NAMALWA (cell line): ENCODE measurements around the gene TUBB4B.
"Not testable (repeated sequence)": the region's sequence is repeated elsewhere in the genome, so short reads cannot be mapped to it uniquely, and the experiment has no call there.

Experiments
- DNase-seq: peaks from one replicate; pipeline ENCODE4 v3.0.0-alpha.2; 2015; ENCODE audit warnings: low spot score

Gene TUBB4B

GRCh38 chr9:137251490-137252268, 10.6 kb downstream of the TUBB4B start:
- no peak for DNase-seq

DNA sequence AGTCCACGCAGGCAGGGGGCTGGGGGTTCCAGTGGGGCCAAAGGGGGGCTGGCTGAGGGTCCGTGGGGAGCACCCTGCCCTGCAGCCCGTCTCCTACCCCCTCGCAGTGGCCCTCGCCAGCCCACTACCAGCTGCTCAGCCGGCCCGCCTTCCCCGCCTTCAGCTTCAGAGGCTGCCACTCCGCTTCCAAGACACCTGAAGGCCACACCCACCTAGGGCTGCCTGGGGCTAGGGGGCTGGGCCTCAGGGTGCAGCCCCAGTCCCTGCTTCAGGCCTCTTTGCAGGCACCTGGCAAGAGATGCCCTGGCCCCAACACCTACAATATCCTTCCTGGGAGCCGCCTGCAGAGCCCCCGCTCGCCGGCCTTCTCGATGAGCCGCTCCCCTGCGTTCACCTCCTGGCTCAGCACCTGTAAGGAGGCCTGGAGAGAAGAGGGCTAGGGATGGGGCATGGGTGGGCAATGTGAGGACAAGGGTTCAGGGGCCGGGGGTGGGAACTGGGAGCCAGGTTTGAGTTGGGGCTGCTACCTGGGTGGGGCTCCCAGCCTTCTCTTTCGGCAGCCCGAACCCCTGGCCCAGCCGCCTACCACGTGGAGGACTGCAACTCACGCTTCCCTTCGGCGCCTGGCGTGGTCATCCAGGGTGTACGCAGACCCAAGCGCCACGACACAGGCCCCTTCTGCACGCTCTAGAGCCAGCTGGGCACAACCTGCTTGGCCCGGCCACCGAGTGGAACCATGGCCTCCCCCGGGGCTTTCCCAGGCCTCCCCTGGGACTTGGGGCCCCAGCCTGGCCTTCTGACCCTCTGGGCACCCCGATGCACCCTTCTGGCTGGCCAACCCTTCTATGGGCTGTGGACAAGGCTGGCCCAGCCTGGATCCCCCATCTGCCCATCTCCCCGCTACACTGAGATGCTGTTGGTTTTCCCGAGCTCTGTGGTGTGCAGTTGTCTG, 11.7 kb downstream of the TUBB4B start:
- no peak for DNase-seq

- DNase-seq, result no peak
Observed at GRCh38 chr9:137253717-137254623, 12.9 kb downstream of the TUBB4B start.

GRCh38 chr9:137254624-137255447, 13.7 kb downstream of the TUBB4B start, which contains the start of gene NELFB:
Gene NELFB (plus strand): TSS chr9:137255327.
- DNase-seq, result peak; percentile 92

- peak; percentile 61 for DNase-seq
Observed at GRCh38 chr9:137255448-137256114, 14.5 kb downstream of the TUBB4B start.

GRCh38 chr9:137256362-137256761, 15.3 kb downstream of the TUBB4B start:
- no peak for DNase-seq

- no peak for DNase-seq
Observed at GRCh38 chr9:137256856-137257255, 15.8 kb downstream of the TUBB4B start.

GRCh38 chr9:137262173-137262908, 21.3 kb downstream of the TUBB4B start:
- DNase-seq, result not testable (repeated sequence)

DNA sequence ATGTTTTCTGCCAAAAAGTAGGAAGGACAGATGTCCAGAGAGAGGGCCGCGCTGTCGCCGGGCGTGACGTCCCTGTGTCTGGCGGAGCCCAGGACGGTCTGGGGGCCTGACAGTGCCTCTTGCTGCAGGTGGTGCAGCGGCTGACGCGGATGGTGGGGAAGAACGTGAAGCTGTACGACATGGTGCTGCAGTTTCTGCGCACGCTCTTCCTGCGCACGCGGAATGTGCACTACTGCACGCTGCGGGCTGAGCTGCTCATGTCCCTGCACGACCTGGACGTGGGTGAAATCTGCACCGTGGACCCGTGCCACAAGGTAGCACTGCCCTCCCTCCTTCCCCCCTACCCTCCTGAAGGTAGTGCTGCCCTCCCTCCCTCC, 21.8 kb downstream of the TUBB4B start:
- DNase-seq, result no peak

- no peak for DNase-seq
Observed at GRCh38 chr9:137263506-137263905, 22.4 kb downstream of the TUBB4B start.

- DNase-seq, result no peak
Observed at GRCh38 chr9:137264067-137264466, 23.0 kb downstream of the TUBB4B start.

GRCh38 chr9:137265496-137266161, 24.5 kb downstream of the TUBB4B start:
- no peak for DNase-seq

GRCh38 chr9:137266162-137266527, 25.1 kb downstream of the TUBB4B start:
- DNase-seq, result no peak

- no peak for DNase-seq
Observed at GRCh38 chr9:137266585-137267453, 25.7 kb downstream of the TUBB4B start.

DNA sequence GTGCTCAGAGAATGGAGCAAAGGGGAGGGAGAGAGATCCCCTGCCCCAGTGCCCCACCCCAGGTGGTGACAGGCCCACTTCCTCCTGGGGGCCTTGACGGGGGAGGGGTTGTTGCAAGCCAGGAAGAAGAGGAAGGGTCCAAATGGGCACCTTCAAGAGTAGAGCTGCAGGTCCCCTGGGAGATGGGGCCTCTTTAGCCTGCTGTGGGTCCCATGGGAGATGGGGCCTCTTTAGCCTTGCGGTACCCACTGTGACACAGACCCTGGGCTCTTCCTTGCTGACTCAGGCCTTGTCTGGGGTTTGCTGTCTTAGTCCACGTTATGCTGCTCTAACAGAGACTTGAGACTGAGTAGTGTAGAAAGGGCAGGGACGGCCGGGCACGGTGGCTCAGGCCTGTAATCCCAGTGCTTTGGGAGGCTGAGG, 26.9 kb downstream of the TUBB4B start:
- DNase-seq, result peak; percentile 91

GRCh38 chr9:137268538-137269201, 27.6 kb downstream of the TUBB4B start:
- no peak for DNase-seq

DNA sequence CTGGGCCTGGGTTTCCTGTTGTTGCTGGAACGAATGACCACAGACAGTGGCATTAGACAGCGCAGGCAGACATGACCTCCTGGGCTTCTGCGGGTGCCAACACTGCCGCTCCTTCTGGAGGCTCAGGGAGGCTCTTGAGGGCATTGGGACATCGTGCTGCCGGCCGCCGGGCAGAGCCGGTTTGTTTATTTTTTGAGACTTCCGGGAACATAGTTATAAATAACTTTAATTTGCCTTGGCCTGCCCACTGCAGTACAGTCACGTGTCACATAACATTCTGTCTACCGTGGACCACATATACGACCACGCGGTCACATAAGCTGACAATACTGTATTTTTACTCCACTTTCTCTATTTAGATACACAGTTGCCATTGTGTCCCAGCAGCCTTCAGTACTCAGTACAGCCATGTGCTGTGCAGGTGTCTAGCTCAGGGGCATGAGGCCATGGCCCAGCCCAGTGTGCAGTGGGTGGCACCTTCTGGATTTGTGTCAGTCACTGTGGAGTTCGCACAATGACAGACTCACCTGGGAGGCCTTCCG, 28.2 kb downstream of the TUBB4B start:
- peak; percentile 84 for DNase-seq
